ENCODE results near the gene ADAP1. TPM values are rescaled to one million over a fixed set of nuclear protein-coding genes. Genes with fewer than 3 reads are reported as not detected.

Gene ADAP1
- polyA plus RNA-seq, 3 donors: 49.1 to 117 (median 72.2) TPM

- H3K4me3 Mint-ChIP-seq: no peak overlapping the region
- WGBS (ENCODE audit: insufficient coverage): over 99% methylated on average over 17 of the region's 17 CpGs
Observed at GRCh38 chr7:868189-868486, 86.3 kb downstream of the ADAP1 start.

GRCh38 chr7:867406-868188 is 86.9 kb downstream of the ADAP1 start:
- Histone ChIP-seq H3K4me1 (ENCODE audit: control insufficient read depth in 1 of 2, insufficient read depth in 2 of 2, low read length in 2 of 2) (no peaks in the 10 kb centered on the region), H2AFZ (ENCODE audit: insufficient read depth, low read depth, low read length, poor library complexity, severe bottlenecking) (no peak overlapping the region), H3K27ac (ENCODE audit: low read depth in 1 of 2, low read length in 2 of 2) (no peak overlapping the region), H4K20me1 (ENCODE audit: insufficient read depth, low read length) (no peaks in the 10 kb centered on the region), H3K27me3 (ENCODE audit: control insufficient read depth in 2 of 2, insufficient read depth in 2 of 2, low read length in 2 of 2) (no peaks in the 10 kb centered on the region), H3K4me2 (replicated peaks; ENCODE audit: extremely low read depth, low read length, poor library complexity, severe bottlenecking) (no peak overlapping the region), H3K36me3 (replicated peaks in 1 of 2; ENCODE audit: control insufficient read depth in 1 of 2, insufficient read depth in 2 of 2, low read length in 2 of 2) (peaks cover 61 to 92% of the 10 kb centered on the region in 2 donors), H3K9me3 (replicated peaks in 1 of 2; ENCODE audit: control insufficient read depth in 1 of 2, insufficient read depth in 1 of 2, low read length in 2 of 2) (no peaks in the 10 kb centered on the region), H3K4me3 (replicated peaks in 1 of 3; ENCODE audit: low read depth in 2 of 3, low read length in 3 of 3) (no peak overlapping the region), H3K79me2 (ENCODE audit: insufficient read depth, low read length) (no peaks in the 10 kb centered on the region), H3K9ac (ENCODE audit: insufficient read depth, low read length, poor library complexity, severe bottlenecking) (no peak overlapping the region)
- no peaks in the 10 kb centered on the region for H3K4me1 Mint-ChIP-seq
- no peak for DNase-seq
- H3K27ac Mint-ChIP-seq: peak overlapping the region in 4 of 7 donors; percentile 41 to 54 (median 44)
- H3K36me3 Mint-ChIP-seq: peaks cover 73 to 92% of the 10 kb centered on the region in 2 donors
- H3K27me3 Mint-ChIP-seq (ENCODE audit: low read depth in 3 of 3): peaks cover 0 to 3% (median 3%) of the 10 kb centered on the region in 3 donors
- intact Hi-C loops (cut with micrococcal nuclease): no loop called here
- WGBS (ENCODE audit: insufficient coverage): 95% methylated on average over 20 of the region's 22 CpGs
- H3K9me3 Mint-ChIP-seq: peaks cover 0 to 2% (median 0%) of the 10 kb centered on the region in 7 donors
- no peak for TF ChIP-seq CTCF (IDR thresholded peaks at IDR 0.05)
- H3K4me3 Mint-ChIP-seq: no peak overlapping the region

More at GRCh38 chr7:868189-868486, 86.3 kb downstream of the ADAP1 start:
- Mint-ChIP-seq H3K9me3 (peaks cover 0 to 5% (median 0%) of the 10 kb centered on the region in 7 donors), H3K27ac (no peak overlapping the region), H3K4me1 (peaks cover 2% of the 10 kb centered on the region), H3K36me3 (peaks cover 72 to 93% of the 10 kb centered on the region in 2 donors), H3K27me3 (ENCODE audit: low read depth in 3 of 3) (peaks cover 0 to 3% (median 3%) of the 10 kb centered on the region in 3 donors)
- H3K27ac ChIP-seq (ENCODE audit: low read depth in 1 of 2, low read length in 2 of 2): no peak overlapping the region
- H3K9me3 ChIP-seq (replicated peaks in 1 of 2; ENCODE audit: control insufficient read depth in 1 of 2, insufficient read depth in 1 of 2, low read length in 2 of 2): no peaks in the 10 kb centered on the region
- H3K79me2 ChIP-seq (ENCODE audit: insufficient read depth, low read length): no peaks in the 10 kb centered on the region
- H3K4me2 ChIP-seq (replicated peaks; ENCODE audit: extremely low read depth, low read length, poor library complexity, severe bottlenecking): no peak overlapping the region
- no peaks in the 10 kb centered on the region for H4K20me1 ChIP-seq (ENCODE audit: insufficient read depth, low read length)
- no peak for DNase-seq
- H3K4me1 ChIP-seq (ENCODE audit: control insufficient read depth in 1 of 2, insufficient read depth in 2 of 2, low read length in 2 of 2): peaks cover 1 to 3% of the 10 kb centered on the region in 2 donors
- no peak overlapping the region for H3K9ac ChIP-seq (ENCODE audit: insufficient read depth, low read length, poor library complexity, severe bottlenecking)
- intact Hi-C loops (cut with micrococcal nuclease): no loop called here
- H3K27me3 ChIP-seq (ENCODE audit: control insufficient read depth in 2 of 2, insufficient read depth in 2 of 2, low read length in 2 of 2): no peaks in the 10 kb centered on the region
- H3K36me3 ChIP-seq (replicated peaks in 1 of 2; ENCODE audit: control insufficient read depth in 1 of 2, insufficient read depth in 2 of 2, low read length in 2 of 2): peaks cover 61 to 91% of the 10 kb centered on the region in 2 donors
- no peak overlapping the region for H2AFZ ChIP-seq (ENCODE audit: insufficient read depth, low read depth, low read length, poor library complexity, severe bottlenecking)
- TF ChIP-seq CTCF (IDR thresholded peaks at IDR 0.05): no peak
- no peak overlapping the region for H3K4me3 ChIP-seq (replicated peaks in 1 of 3; ENCODE audit: low read depth in 2 of 3, low read length in 3 of 3)
